GM18511 (cell line): ENCODE data around the gene TRAFD1.

Source experiments
- ATAC-seq: cut with Tn5 transposase; IDR thresholded peaks from one replicate; pipeline ENCODE4 v1.9.1; 2021; ENCODE audit warnings: mild to moderate bottlenecking, moderate library complexity; ENCODE audit not compliant: unreplicated experiment

TRAFD1 gene

DNA sequence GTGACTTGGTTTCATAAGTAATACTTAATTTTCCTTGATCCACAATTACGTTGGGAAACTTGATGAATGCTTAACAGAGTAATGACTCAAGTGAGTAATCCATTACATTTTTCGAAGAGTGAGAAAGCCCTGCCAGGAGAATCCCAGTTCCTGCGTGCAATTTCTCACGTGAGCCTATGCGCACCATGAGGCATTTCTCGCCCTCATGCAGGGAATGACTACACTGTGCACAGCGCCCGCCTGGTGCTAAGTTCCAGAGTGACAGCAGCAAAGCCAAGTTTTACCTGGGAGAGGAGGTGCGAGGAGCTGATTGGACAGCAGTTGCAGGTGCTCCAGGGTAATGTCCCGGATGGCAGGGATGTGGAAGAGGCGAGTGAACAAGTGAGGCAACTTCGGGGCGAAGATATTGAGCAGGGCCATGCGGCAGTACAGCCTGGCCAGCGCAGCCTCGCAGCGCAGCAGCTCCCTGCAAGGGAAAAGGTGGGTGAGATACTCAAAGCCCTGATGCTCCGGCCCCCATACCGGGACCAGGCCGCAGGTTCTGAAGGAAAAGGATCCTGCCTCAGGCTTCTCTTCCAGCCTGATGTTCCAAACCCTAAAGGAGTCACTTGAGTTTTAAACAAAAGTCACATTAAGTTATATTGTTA is 69.4 kb downstream of the TRAFD1 start:
- ATAC-seq: no peak

- ATAC-seq: no peak
Observed at GRCh38 chr12:112196196-112196875, 71.0 kb downstream of the TRAFD1 start.

GRCh38 chr12:112198120-112198733 is 72.9 kb downstream of the TRAFD1 start:
- ATAC-seq: no peak

GRCh38 chr12:112199136-112199535 is 73.8 kb downstream of the TRAFD1 start:
- no peak for ATAC-seq
